GM12864 (cell line): ENCODE measurements around the gene UBR1.

Experiments
- DNase-seq: peaks from one replicate; pipeline ENCODE4 v3.0.0-alpha.2; 2011; ENCODE audit warnings: low read depth
- H3K4me3 ChIP-seq: 2 replicates; pipeline ENCODE4 v1.5.1; 2011; ENCODE audit warnings: mild to moderate bottlenecking, low read depth, low read length, control low read depth
- TF ChIP-seq, protein P1 (sequence below): IDR thresholded peaks from 2 replicates; pipeline ENCODE4 v1.5.1; 2011; ENCODE audit warnings: low read depth, mild to moderate bottlenecking, moderate library complexity, low read length, control low read depth, inconsistent platforms; ENCODE audit errors: missing control alignments

The UBR1 gene

GRCh38 chr15:43107751-43108150 is 1.9 kb upstream of the UBR1 start:
- DNase-seq = no peak
- H3K4me3 ChIP-seq = no peak overlapping the region

GRCh38 chr15:43106486-43106829 is 620 bp upstream of the UBR1 start:
- TF ChIP-seq, protein P1, sequence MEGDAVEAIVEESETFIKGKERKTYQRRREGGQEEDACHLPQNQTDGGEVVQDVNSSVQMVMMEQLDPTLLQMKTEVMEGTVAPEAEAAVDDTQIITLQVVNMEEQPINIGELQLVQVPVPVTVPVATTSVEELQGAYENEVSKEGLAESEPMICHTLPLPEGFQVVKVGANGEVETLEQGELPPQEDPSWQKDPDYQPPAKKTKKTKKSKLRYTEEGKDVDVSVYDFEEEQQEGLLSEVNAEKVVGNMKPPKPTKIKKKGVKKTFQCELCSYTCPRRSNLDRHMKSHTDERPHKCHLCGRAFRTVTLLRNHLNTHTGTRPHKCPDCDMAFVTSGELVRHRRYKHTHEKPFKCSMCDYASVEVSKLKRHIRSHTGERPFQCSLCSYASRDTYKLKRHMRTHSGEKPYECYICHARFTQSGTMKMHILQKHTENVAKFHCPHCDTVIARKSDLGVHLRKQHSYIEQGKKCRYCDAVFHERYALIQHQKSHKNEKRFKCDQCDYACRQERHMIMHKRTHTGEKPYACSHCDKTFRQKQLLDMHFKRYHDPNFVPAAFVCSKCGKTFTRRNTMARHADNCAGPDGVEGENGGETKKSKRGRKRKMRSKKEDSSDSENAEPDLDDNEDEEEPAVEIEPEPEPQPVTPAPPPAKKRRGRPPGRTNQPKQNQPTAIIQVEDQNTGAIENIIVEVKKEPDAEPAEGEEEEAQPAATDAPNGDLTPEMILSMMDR = no peak
- DNase-seq = no peak
- H3K4me3 ChIP-seq = peak overlapping the region; percentile 81

More at GRCh38 chr15:43107751-43108150, 1.9 kb upstream of the UBR1 start:
- TF ChIP-seq, protein P1 = no peak

DNA sequence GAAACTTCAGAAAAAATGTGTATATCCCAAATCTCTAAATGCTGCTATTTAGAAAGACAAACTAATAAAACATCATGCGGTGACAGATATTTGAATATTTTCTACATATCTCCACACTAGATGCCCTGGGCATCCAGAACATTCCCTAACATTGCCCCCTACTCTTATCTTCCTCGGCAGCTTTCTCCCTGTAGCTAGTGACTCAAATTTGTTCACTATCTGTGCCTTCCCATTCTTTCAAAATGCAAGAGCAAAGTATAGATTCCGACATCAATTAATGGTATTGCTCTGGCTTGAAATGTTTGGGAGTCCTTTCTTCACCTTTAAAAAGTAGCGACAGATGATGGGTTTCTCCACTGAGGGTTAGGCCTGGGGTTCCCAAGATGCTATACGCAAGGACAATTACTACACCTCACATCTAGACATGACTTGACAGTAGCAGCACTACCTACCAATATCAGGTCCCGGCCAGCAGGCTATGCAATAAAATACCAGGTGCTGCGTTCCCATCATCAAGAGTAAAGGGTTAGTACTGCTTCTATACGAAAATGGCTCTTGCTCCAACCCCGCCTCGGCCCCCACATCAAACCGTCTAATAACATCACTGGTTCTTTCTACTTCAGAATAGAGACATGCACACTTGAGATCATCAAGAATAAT is 631 bp downstream of the UBR1 start:
- DNase-seq = no peak
- peak overlapping the region; percentile 81 for H3K4me3 ChIP-seq
- TF ChIP-seq, protein P1 = no peak

DNA sequence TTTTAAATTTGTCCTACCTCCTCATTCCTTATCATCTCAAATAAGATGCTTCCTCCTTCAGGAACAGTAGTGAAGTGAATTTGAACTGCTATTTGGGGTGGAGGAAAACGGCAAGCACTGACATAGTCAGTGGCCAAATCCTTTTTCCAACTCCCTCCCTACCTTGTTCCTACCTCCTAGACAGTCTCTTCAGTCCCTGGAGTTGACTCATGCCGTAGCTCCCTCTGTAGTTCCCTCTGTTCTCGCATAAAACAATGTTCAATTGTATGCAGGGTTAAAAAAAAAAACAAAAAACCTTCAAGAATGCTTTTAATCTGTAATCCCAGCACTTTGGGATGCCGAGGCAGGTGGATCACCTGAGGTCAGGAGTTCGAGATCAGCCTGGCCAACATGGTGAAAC is 1.4 kb downstream of the UBR1 start:
- no peak for DNase-seq
- TF ChIP-seq, protein P1 = no peak
- peak overlapping the region; percentile 81; the same call in 1 of the 2 replicates for H3K4me3 ChIP-seq

GRCh38 chr15:43103907-43104306 is 1.9 kb downstream of the UBR1 start:
- DNase-seq = no peak
- TF ChIP-seq, protein P1 = no peak
- no peak overlapping the region for H3K4me3 ChIP-seq

GRCh38 chr15:43102187-43102586 is 3.7 kb downstream of the UBR1 start:
- no peak overlapping the region for H3K4me3 ChIP-seq
- no peak for DNase-seq
- TF ChIP-seq, protein P1 = no peak

DNA sequence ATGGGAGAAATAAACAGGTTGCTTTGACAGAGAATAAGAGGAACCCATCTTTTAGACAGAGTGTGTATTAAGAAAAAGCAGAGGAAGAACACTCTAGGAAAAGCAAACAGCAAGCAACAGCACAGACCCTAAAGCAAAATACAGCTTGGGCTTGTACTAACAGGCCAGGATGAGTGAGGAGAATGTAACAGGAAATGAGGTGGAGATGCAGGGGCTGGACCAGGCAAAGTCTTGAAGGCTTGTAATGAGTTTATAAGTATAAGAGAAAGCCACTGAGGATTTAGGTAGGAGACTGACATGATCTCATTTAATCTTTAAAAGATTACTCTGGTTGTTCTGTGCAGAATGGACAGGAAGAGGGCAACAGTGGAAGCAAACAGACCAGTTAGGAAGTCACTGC is 4.9 kb downstream of the UBR1 start:
- TF ChIP-seq, protein P1 = no peak
- DNase-seq = no peak
- H3K4me3 ChIP-seq = no peak overlapping the region
